Progenitor cell of endocrine pancreas (in vitro differentiated cells): ENCODE measurements around the gene SMG1. TPM values are rescaled to one million over a fixed set of nuclear protein-coding genes. Genes with fewer than 3 reads are reported as not detected.
A peak's percentile ranks its signal among the peaks of the same experiment; 100 is the strongest.

Source experiments
- DNase-seq: peaks from one replicate; pipeline ENCODE4 v3.0.0; 2021; ENCODE audit warnings: low spot score; ENCODE audit not compliant: unreplicated experiment
- H3K27ac Mint-ChIP-seq: 2 replicates; pipeline ENCODE4 v1.8.0; 2021; ENCODE audit warnings: mild to moderate bottlenecking, moderate library complexity, mixed read lengths
- H3K27me3 Mint-ChIP-seq: 2 replicates; pipeline ENCODE4 v1.8.0; 2021; ENCODE audit warnings: mixed read lengths
- H3K36me3 Mint-ChIP-seq: 2 replicates; pipeline ENCODE4 v1.8.0; 2022; ENCODE audit warnings: mixed read lengths; ENCODE audit not compliant: insufficient read depth
- H3K4me1 Mint-ChIP-seq: 2 replicates; pipeline ENCODE4 v1.8.0; 2021; ENCODE audit warnings: low read depth, mixed read lengths
- H3K4me3 Mint-ChIP-seq: 2 replicates; pipeline ENCODE4 v1.8.0; 2021; ENCODE audit warnings: low read depth, mild to moderate bottlenecking, moderate library complexity, mixed read lengths
- H3K9me3 Mint-ChIP-seq: 2 replicates; pipeline ENCODE4 v1.8.0; 2021; ENCODE audit warnings: low read depth, mixed read lengths
- CTCF ChIP-seq: fragments of 200-600 bp; sonication (generic); IDR thresholded peaks from one replicate; pipeline ENCODE4 v1.5.0; 2021; ENCODE audit warnings: antibody characterized with exemption, mild to moderate bottlenecking; ENCODE audit not compliant: unreplicated experiment
- total RNA-seq: library from RNA; stranded (reverse); gene quantifications from 2 replicates; pipeline ENCODE4 v1.2.1, GENCODE V29; 2021

Gene SMG1
- total RNA-seq, 1 donor from 2014 or later = 113 TPM

DNA sequence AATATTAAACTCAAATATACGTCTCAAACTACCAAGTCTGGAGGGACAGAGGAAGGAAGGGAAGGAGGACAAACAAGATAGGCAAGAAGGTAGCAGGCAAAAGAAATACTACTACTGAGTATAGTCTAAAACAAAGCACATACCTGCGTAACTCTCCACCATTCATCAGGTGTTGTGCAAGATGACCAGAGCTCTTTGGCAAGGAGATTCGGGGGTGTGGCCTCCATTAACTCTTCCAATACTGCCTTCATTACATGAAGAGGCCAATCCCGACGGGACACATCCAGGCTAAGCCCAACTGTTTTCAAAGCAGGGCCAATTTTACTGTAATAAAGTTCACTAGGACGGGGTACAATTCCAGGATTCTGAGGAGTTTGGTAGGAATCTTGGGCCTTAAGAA, 86.7 kb downstream of the SMG1 start:
- H3K4me1 Mint-ChIP-seq = no peaks in the 10 kb centered on the region
- peaks cover 37% of the 10 kb centered on the region for H3K36me3 Mint-ChIP-seq
- no peak for DNase-seq
- no peaks in the 10 kb centered on the region for H3K9me3 Mint-ChIP-seq
- H3K4me3 Mint-ChIP-seq = no peak overlapping the region
- H3K27me3 Mint-ChIP-seq = no peaks in the 10 kb centered on the region
- TF ChIP-seq CTCF = no peak
- H3K27ac Mint-ChIP-seq = peak overlapping the region; percentile 73

- no peak for DNase-seq
- no peaks in the 10 kb centered on the region for H3K4me1 Mint-ChIP-seq
- H3K4me3 Mint-ChIP-seq = no peak overlapping the region
- no peaks in the 10 kb centered on the region for H3K9me3 Mint-ChIP-seq
- no peak for TF ChIP-seq CTCF
- no peaks in the 10 kb centered on the region for H3K27me3 Mint-ChIP-seq
- H3K27ac Mint-ChIP-seq = no peak overlapping the region
- peaks cover 42% of the 10 kb centered on the region for H3K36me3 Mint-ChIP-seq
Observed at GRCh38 chr16:18836702-18837101, 89.5 kb downstream of the SMG1 start.

DNA sequence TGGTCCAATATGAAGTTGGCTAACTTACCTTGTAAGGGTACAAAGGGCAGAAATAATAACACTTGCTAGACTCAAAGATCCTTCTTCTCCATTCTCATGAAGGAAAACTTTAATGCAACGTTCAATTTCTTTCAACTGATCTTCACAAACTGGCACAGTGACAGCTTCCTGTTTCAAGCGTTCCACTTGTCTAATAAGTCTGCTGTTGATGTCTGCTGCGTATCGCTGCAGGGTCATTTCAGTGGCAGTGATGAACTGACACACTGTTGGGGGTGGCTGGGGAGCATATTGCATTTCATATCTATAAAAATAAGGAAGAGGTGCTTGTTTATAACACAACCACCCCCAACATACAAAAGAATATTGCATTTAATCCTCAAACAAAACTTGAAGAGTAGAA, 91.3 kb downstream of the SMG1 start:
- H3K27me3 Mint-ChIP-seq = no peaks in the 10 kb centered on the region
- H3K36me3 Mint-ChIP-seq = peaks cover 47% of the 10 kb centered on the region
- no peaks in the 10 kb centered on the region for H3K9me3 Mint-ChIP-seq
- DNase-seq = no peak
- H3K27ac Mint-ChIP-seq = no peak overlapping the region
- TF ChIP-seq CTCF = no peak
- no peak overlapping the region for H3K4me3 Mint-ChIP-seq
- H3K4me1 Mint-ChIP-seq = no peaks in the 10 kb centered on the region

DNA sequence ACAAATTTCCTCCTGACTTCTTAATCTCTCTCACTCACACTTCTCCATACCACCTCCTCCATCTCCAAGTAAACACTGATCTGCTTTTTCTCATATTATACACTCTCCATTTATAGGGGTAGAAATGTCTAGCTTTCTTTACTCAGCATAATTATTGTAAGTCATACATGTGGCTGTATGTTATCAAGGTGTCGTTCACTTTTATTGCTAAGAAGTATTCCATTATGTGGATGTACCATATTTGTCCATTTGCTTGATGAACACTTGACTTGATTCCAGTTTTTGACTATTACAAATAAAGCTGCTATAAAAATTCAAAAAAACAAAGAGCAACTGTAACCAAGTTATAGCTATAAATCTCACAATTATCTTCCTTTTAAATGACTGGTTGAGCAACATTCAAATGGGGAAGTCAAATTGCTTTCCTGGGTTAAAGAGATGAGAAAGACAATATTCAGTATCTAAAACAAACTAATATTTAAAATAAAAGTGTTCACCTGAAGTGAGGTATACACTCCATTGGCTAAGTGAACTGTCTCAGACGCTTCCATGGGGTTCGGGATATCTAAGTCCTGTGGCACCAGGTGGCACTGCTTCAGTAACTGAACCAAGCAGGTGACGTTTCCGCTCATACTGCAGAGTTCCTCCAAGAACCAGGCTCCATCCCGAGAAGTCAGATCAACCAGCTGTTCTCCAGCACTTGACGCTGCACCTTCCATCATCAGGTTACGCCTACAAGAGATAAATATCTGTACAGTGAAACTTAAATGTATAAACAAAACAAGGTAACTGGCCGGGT, 92.3 kb downstream of the SMG1 start:
- peaks cover 45% of the 10 kb centered on the region for H3K36me3 Mint-ChIP-seq
- H3K4me1 Mint-ChIP-seq = no peaks in the 10 kb centered on the region
- DNase-seq = no peak
- H3K4me3 Mint-ChIP-seq = no peak overlapping the region
- H3K27ac Mint-ChIP-seq = no peak overlapping the region
- no peaks in the 10 kb centered on the region for H3K9me3 Mint-ChIP-seq
- H3K27me3 Mint-ChIP-seq = no peaks in the 10 kb centered on the region
- TF ChIP-seq CTCF = no peak

- no peak overlapping the region for H3K4me3 Mint-ChIP-seq
- H3K27ac Mint-ChIP-seq = no peak overlapping the region
- H3K27me3 Mint-ChIP-seq = no peaks in the 10 kb centered on the region
Observed at GRCh38 chr16:18832613-18833012, 93.6 kb downstream of the SMG1 start.

More at GRCh38 chr16:18832613-18833012, 93.6 kb downstream of the SMG1 start:
- H3K4me1 Mint-ChIP-seq = no peaks in the 10 kb centered on the region
- DNase-seq = no peak
- no peaks in the 10 kb centered on the region for H3K9me3 Mint-ChIP-seq
- TF ChIP-seq CTCF = no peak
- peaks cover 45% of the 10 kb centered on the region for H3K36me3 Mint-ChIP-seq
